ENCODE results near the gene PRSS3. TPM values are rescaled to one million over a fixed set of nuclear protein-coding genes. Genes with fewer than 3 reads are reported as not detected.

PRSS3 gene
- total and polyA plus RNA-seq, 10 of the 15 experiments (the other 5 are each of a cell fraction or from before 2014, with no cell fraction given): 0.54 TPM; not detected in 9

DNA sequence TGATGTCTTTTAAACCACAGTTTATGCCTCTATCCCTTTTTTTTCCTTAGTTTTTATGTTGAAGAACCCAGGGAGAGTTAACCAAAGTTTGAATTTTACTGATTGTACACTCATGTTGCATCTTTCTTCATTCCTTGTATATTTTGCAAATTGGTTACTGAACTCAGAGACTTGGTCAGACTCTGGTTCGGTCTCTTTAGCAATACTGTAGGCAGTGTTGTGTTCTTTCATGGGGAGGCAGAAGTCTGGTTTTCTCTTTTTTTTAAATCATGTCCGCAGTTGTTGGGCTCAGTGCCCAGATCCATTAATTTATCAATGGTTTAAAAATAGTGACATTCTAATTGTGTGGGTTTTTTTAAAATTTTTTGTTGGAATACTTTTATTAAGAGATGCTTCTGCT is 45.0 kb downstream of the PRSS3 start:
- no peak overlapping the region for H3K4me3 ChIP-seq
- H3K79me2 ChIP-seq (ENCODE audit: control insufficient read depth, insufficient read depth, low read length): peaks cover 81% of the 10 kb centered on the region
- peaks cover 7% of the 10 kb centered on the region for H3K4me1 ChIP-seq (ENCODE audit: control insufficient read depth, insufficient read depth, low read length)
- in situ Hi-C loops (cut with MboI) (no loop called here), intact Hi-C loops (cut with micrococcal nuclease; ENCODE audit: unreplicated experiment) (no loop called here)
- ChIA-PET SMC1A (ENCODE audit: uncharacterized antibody, unreplicated experiment) (interaction anchor here (0.8 to 2.2 kb wide), 4 partner anchors 16 to 45 kb away, joined by 3 to 8 read pairs (median 4); no protein-coding TSS in a partner anchor), RAD21 (ENCODE audit: unreplicated experiment) (no interaction called here), POLR2A (interaction anchor here (0.8 kb wide), 1 partner anchor 18 kb away, joined by 3 read pairs; no protein-coding TSS in a partner anchor), CTCF (interaction anchor here (1.0 to 1.6 kb wide), 2 partner anchors 26 to 61 kb away, joined by 3 to 4 read pairs; no protein-coding TSS in a partner anchor)
- no peak overlapping the region for H2AFZ ChIP-seq (ENCODE audit: control insufficient read depth, low read depth, low read length)
- no peak overlapping the region for H3K9ac ChIP-seq (ENCODE audit: control insufficient read depth, insufficient read depth, low read length)
- BruUV-seq (replicated peaks): no TSS peak
- no peaks in the 10 kb centered on the region for H3K27me3 ChIP-seq (replicated peaks in 1 of 2; ENCODE audit: control insufficient read depth in 2 of 2, insufficient read depth in 2 of 2, low read length in 1 of 2)
- no peak overlapping the region for H3K4me2 ChIP-seq (ENCODE audit: control insufficient read depth, insufficient read depth)
- no peaks in the 10 kb centered on the region for H3K9me3 ChIP-seq (replicated peaks; ENCODE audit: control insufficient read depth, insufficient read depth, low read length)
- ATAC-seq: no peak
- no peaks in the 10 kb centered on the region; a peak in 2 of 4 replicates for H3K36me3 ChIP-seq (ENCODE audit: control insufficient read depth in 2 of 2, insufficient read depth in 2 of 2, low read length in 1 of 2)
- no peak for DNase-seq (ENCODE audit: low read depth, low spot score)
- TF ChIP-seq TAF1 (IDR thresholded peaks at IDR 0.05; ENCODE audit: borderline replicate concordance, low read depth, low read length): no peak
- no peak for TF ChIP-seq BACH1 (IDR thresholded peaks at IDR 0.05; ENCODE audit: borderline replicate concordance)
- no peak for TF ChIP-seq LARP7 (IDR thresholded peaks at IDR 0.05)
- no peak for TF ChIP-seq POLR2AphosphoS5 (IDR thresholded peaks at IDR 0.05; ENCODE audit: low read length)
- TF ChIP-seq TBL1XR1 (IDR thresholded peaks at IDR 0.05; ENCODE audit: low read depth, low read length): no peak
- no peak for TF ChIP-seq MXI1 (IDR thresholded peaks at IDR 0.05; ENCODE audit: low read depth, low read length)
- no peak for TF ChIP-seq DPF2 (IDR thresholded peaks at IDR 0.05)
- TF ChIP-seq, protein P1, sequence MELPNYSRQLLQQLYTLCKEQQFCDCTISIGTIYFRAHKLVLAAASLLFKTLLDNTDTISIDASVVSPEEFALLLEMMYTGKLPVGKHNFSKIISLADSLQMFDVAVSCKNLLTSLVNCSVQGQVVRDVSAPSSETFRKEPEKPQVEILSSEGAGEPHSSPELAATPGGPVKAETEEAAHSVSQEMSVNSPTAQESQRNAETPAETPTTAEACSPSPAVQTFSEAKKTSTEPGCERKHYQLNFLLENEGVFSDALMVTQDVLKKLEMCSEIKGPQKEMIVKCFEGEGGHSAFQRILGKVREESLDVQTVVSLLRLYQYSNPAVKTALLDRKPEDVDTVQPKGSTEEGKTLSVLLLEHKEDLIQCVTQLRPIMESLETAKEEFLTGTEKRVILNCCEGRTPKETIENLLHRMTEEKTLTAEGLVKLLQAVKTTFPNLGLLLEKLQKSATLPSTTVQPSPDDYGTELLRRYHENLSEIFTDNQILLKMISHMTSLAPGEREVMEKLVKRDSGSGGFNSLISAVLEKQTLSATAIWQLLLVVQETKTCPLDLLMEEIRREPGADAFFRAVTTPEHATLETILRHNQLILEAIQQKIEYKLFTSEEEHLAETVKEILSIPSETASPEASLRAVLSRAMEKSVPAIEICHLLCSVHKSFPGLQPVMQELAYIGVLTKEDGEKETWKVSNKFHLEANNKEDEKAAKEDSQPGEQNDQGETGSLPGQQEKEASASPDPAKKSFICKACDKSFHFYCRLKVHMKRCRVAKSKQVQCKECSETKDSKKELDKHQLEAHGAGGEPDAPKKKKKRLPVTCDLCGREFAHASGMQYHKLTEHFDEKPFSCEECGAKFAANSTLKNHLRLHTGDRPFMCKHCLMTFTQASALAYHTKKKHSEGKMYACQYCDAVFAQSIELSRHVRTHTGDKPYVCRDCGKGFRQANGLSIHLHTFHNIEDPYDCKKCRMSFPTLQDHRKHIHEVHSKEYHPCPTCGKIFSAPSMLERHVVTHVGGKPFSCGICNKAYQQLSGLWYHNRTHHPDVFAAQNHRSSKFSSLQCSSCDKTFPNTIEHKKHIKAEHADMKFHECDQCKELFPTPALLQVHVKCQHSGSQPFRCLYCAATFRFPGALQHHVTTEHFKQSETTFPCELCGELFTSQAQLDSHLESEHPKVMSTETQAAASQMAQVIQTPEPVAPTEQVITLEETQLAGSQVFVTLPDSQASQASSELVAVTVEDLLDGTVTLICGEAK (IDR thresholded peaks at IDR 0.05; ENCODE audit: borderline replicate concordance): no peak
- TF ChIP-seq, protein P2, sequence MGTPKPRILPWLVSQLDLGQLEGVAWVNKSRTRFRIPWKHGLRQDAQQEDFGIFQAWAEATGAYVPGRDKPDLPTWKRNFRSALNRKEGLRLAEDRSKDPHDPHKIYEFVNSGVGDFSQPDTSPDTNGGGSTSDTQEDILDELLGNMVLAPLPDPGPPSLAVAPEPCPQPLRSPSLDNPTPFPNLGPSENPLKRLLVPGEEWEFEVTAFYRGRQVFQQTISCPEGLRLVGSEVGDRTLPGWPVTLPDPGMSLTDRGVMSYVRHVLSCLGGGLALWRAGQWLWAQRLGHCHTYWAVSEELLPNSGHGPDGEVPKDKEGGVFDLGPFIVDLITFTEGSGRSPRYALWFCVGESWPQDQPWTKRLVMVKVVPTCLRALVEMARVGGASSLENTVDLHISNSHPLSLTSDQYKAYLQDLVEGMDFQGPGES (IDR thresholded peaks at IDR 0.05): no peak
- TF ChIP-seq YBX1 (IDR thresholded peaks at IDR 0.05): no peak
- no peak for TF ChIP-seq RB1 (IDR thresholded peaks at IDR 0.05; ENCODE audit: borderline replicate concordance)
- no peak for TF ChIP-seq YY1 (IDR thresholded peaks at IDR 0.05; ENCODE audit: low read depth, low read length)
- TF ChIP-seq RELB (IDR thresholded peaks at IDR 0.05; ENCODE audit: low read depth): no peak
- 100% methylated on average over 2 of the region's 2 CpGs for WGBS (ENCODE audit: insufficient coverage, insufficient replicate concordance, low lambda C conversion rate, missing lambda C conversion rate)
- peaks cover 3% of the 10 kb centered on the region; the same call in 1 of the 2 replicates for H4K20me1 ChIP-seq (ENCODE audit: control insufficient read depth, insufficient read depth)
- no peak overlapping the region for H3K27ac ChIP-seq (ENCODE audit: control insufficient read depth, insufficient read depth)
- FAIRE-seq: no peak

All from GM12878 (cell line).